Pancreas (tissue), 10 donors: ENCODE data around the gene OR13C3. TPM values are rescaled to one million over a fixed set of nuclear protein-coding genes. Genes with fewer than 3 reads are reported as not detected.

Source experiments
- ATAC-seq, 4 donors: fragments of 200-7000 bp; cut with Tn5 transposase; one replicate each; pipeline versions ENCODE4 v1.8.0 to v1.9.1; 2020; ENCODE audit warnings: mild to moderate bottlenecking in 4 of 4, moderate library complexity in 4 of 4
- DNase-seq, 6 donors: peaks; one replicate each; pipeline ENCODE4 v3.0.0-alpha.2; 2020
- FAIRE-seq: peaks from 2 replicates; lab custom pipeline; 2012; peaks lifted over from hg19 to GRCh38; lab: Jason Lieb, UNC
- H3K27ac ChIP-seq, 4 donors: fragments of 200-600 bp; sonication (generic); 1 replicate in 3 of 4; 2 replicates in 1 of 4; pipeline versions ENCODE4 v1.5.0 to v1.8.0; 2020
- H3K27me3 ChIP-seq, 4 donors: fragments of 200-600 bp; one replicate each; pipeline ENCODE4 v1.8.0; 2021
- H3K36me3 ChIP-seq, 3 donors: fragments of 200-600 bp; sonication (generic) in 1 of 3; one replicate each; pipeline versions ENCODE4 v1.5.0 to v1.8.0; 2020 to 2021
- H3K4me1 ChIP-seq, 3 donors: fragments of 200-600 bp; one replicate each; pipeline ENCODE4 v1.8.0; 2021
- H3K4me3 ChIP-seq, 4 donors: fragments of 200-600 bp; sonication (generic) in 2 of 4; one replicate each; pipeline versions ENCODE4 v1.5.0 to v1.8.0; 2020 to 2021
- H3K9me3 ChIP-seq, 4 donors: fragments of 200-600 bp; one replicate each; pipeline ENCODE4 v1.8.0; 2021
- WGBS, 2 donors: extraction: QIAGEN DNeasy Blood & Tissue Kit; methylation state at CpG; one replicate each; pipeline ENCODE4 v1.1.7; 2013; 5-methylcytosine and 5-hydroxymethylcytosine counted together
- intact Hi-C, 3 donors: fragments of 100-400 bp; cut with DNase I; formaldehyde crosslinking; loops; one replicate each; pipeline versions ENCODE4 v1.11.1 to v1.14.2; 2022
- polyA plus RNA-seq, 2 donors: library from polyadenylated mRNA; stranded (reverse); fragments of 200-250 nt; gene quantifications; one replicate each; pipeline ENCODE4 v1.2.3, GENCODE V29; 2013
- total RNA-seq, 6 donors: library from RNA; stranded (reverse); fragmentation: NEBNext Ultra II Directional in 4 of 6; extraction: Animal tissue kit (Norgen Biotek cat#: 25700) in 4 of 6; gene quantifications; one replicate each; pipeline versions ENCODE4 v1.2.1 to v1.2.4, GENCODE V29; 2021 to 2023
- TF ChIP-seq, protein P1 (sequence below), 4 donors: fragments of 200-600 bp; sonication (generic) in 3 of 4; IDR thresholded peaks; one replicate each; pipeline versions ENCODE4 v1.5.0 to v1.8.0; 2021; ENCODE audit warnings: antibody characterized with exemption in 4 of 4
- donor health status: healthy with polysubstance abuse.
- donor health status: DM: no; HTN: no; CAD: no; lungs with moderate emphysema.
- donor health status: DM: no; HTN: no; CAD: no.
- donor health status: control.
- donor health status: control.
- donor health status: Bipolar disorder and iron deficiency.
- donor health status: DM: yes; HTN: yes; CAD: no.
- donor health status: DM: no; HTN: no; CAD: no.
- donor health status: DM: no; HTN: no; CAD: no.
- donor health status: DM: yes; HTN: yes; CAD: no.

OR13C3 gene
- total and polyA plus RNA-seq, 8 donors = not detected

DNA sequence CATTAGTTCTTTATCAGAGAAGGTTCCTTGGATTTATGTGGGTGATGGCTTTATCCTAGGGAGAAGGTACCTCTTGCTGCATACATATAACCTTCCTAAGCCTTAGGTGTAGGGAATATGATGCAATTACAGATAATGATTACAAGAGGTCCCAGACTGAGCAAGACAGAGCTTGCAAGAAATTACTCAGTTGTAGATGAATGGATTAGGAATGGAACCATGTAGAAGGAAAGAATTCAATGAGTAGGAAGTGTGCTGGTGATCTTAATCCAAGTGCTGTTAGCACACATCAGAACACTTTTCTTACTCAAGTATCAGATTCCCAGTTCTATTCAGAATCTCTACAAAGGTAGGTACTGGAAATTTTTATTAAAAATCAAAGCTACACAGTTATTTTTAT lies 30.1 kb downstream of the OR13C3 start:
- DNase-seq (no peak), ATAC-seq (no peak), FAIRE-seq (no peak)
- intact Hi-C loops = no loop called here
- no peak overlapping the region for H3K4me3 ChIP-seq
- TF ChIP-seq, protein P1, sequence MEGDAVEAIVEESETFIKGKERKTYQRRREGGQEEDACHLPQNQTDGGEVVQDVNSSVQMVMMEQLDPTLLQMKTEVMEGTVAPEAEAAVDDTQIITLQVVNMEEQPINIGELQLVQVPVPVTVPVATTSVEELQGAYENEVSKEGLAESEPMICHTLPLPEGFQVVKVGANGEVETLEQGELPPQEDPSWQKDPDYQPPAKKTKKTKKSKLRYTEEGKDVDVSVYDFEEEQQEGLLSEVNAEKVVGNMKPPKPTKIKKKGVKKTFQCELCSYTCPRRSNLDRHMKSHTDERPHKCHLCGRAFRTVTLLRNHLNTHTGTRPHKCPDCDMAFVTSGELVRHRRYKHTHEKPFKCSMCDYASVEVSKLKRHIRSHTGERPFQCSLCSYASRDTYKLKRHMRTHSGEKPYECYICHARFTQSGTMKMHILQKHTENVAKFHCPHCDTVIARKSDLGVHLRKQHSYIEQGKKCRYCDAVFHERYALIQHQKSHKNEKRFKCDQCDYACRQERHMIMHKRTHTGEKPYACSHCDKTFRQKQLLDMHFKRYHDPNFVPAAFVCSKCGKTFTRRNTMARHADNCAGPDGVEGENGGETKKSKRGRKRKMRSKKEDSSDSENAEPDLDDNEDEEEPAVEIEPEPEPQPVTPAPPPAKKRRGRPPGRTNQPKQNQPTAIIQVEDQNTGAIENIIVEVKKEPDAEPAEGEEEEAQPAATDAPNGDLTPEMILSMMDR (IDR thresholded peaks at IDR 0.05) = no peak
- H3K4me1 ChIP-seq = no peaks in the 10 kb centered on the region
- no peaks in the 10 kb centered on the region for H3K9me3 ChIP-seq
- no peaks in the 10 kb centered on the region for H3K36me3 ChIP-seq
- H3K27ac ChIP-seq = no peak overlapping the region
- H3K27me3 ChIP-seq = no peaks in the 10 kb centered on the region

- H3K27me3 ChIP-seq = no peaks in the 10 kb centered on the region
- 84 to 86% methylated on average over 5 of the region's 5 CpGs for WGBS, 2 donors
- TF ChIP-seq, protein P1 (IDR thresholded peaks at IDR 0.05) = no peak
Observed at GRCh38 chr9:104503963-104504362, 32.7 kb downstream of the OR13C3 start, which contains the start of gene OR13F1. TSS of gene OR13F1 (plus strand) at chr9:104504263. CDS start at chr9:104504263, 0 bp downstream.

DNA sequence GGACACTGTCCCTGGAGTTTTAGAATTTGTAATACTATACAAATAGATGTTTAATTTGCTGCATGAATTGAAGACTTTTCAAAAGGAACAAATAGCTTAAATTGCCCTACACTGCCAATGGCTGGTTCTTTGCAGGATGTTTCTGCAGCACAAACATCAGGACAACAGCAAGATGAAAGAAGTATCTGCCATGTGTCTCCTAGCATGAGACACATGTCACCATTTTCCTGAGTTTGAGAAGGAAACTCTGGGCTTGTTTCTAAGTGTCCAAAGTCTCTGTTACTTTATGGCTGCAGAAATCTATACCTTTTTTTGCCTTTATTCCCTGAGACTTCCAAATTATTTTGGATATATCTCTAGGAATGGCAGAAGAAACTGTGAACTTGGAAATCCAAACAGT lies 33.2 kb downstream of the OR13C3 start:
- no peak for FAIRE-seq
- no peaks in the 10 kb centered on the region for H3K9me3 ChIP-seq
- TF ChIP-seq, protein P1 (IDR thresholded peaks at IDR 0.05) = no peak
- no peak overlapping the region for H3K27ac ChIP-seq
- H3K36me3 ChIP-seq = no peaks in the 10 kb centered on the region
- no peaks in the 10 kb centered on the region for H3K27me3 ChIP-seq
- no peak for ATAC-seq
- DNase-seq = no peak
- no peak overlapping the region for H3K4me3 ChIP-seq
- intact Hi-C loops = no loop called here
- H3K4me1 ChIP-seq = no peaks in the 10 kb centered on the region

More at GRCh38 chr9:104503963-104504362, 32.7 kb downstream of the OR13C3 start, which contains the start of gene OR13F1:
- ATAC-seq (no peak), FAIRE-seq (no peak), DNase-seq (no peak)
- no peaks in the 10 kb centered on the region for H3K9me3 ChIP-seq
- H3K36me3 ChIP-seq = no peaks in the 10 kb centered on the region
- intact Hi-C loops = no loop called here
- no peaks in the 10 kb centered on the region for H3K4me1 ChIP-seq
- H3K27ac ChIP-seq = no peak within 1 kb of the TSS
- H3K4me3 ChIP-seq = no peak within 1 kb of the TSS

GRCh38 chr9:104494808-104495207 lies 41.8 kb downstream of the OR13C3 start:
- Histone ChIP-seq H3K27me3 (no peaks in the 10 kb centered on the region), H3K36me3 (no peaks in the 10 kb centered on the region), H3K4me3 (no peak overlapping the region), H3K4me1 (no peaks in the 10 kb centered on the region), H3K27ac (no peak overlapping the region), H3K9me3 (no peaks in the 10 kb centered on the region)
- whole genome bisulfite sequencing, 2 donors = 54 to 57% methylated on average over 3 of the region's 3 CpGs
- DNase-seq (no peak), ATAC-seq (no peak), FAIRE-seq (no peak)
- TF ChIP-seq, protein P1 (IDR thresholded peaks at IDR 0.05) = no peak
- intact Hi-C loops = no loop called here

Other genes starting within 250 kb of the OR13C3 start
- not detected for gene OR13F1, start 32.6 kb downstream of the OR13C3 start, total RNA-seq
- not detected for gene OR13F1, start 32.6 kb downstream of the OR13C3 start, polyA plus RNA-seq
- not detected for gene OR13C4, start 9.6 kb downstream of the OR13C3 start, total RNA-seq
- gene OR13C4, start 9.6 kb downstream of the OR13C3 start, polyA plus RNA-seq = not detected
- gene OR13C8, start 32.3 kb upstream of the OR13C3 start, total RNA-seq = not detected
- not detected for gene OR13C8, start 32.3 kb upstream of the OR13C3 start, polyA plus RNA-seq
- not detected for gene OR13C5, start 62.6 kb upstream of the OR13C3 start, total RNA-seq
- not detected for gene OR13C5, start 62.6 kb upstream of the OR13C3 start, polyA plus RNA-seq
- not detected for gene OR13C2, start 68.8 kb upstream of the OR13C3 start, total RNA-seq
- under 1 TPM in 1 of 2 donors, not detected in 1; 0.12 TPM for gene OR13C2, start 68.8 kb upstream of the OR13C3 start, polyA plus RNA-seq
- not detected for gene OR13C9, start 81.3 kb upstream of the OR13C3 start, total RNA-seq
- gene OR13C9, start 81.3 kb upstream of the OR13C3 start, polyA plus RNA-seq = not detected
- gene OR13D1, start 157.7 kb upstream of the OR13C3 start, total RNA-seq = not detected
- gene OR13D1, start 157.7 kb upstream of the OR13C3 start, polyA plus RNA-seq = not detected
- 10 to 100 TPM in 2 of 6 donors, 1 to 10 TPM in 4; 4.1 to 13.4 (median 7.3) TPM for gene NIPSNAP3A, start 210.8 kb upstream of the OR13C3 start, total RNA-seq
- gene NIPSNAP3A, start 210.8 kb upstream of the OR13C3 start, polyA plus RNA-seq = 10 to 100 TPM in 1 of 2 donors, 1 to 10 TPM in 1; 7.4 to 22.9 TPM
- 1 to 10 TPM; 1.3 to 2.4 (median 1.9) TPM for gene NIPSNAP3B, start 227.3 kb upstream of the OR13C3 start, total RNA-seq
- 1 to 10 TPM; 2.4 to 4.3 TPM for gene NIPSNAP3B, start 227.3 kb upstream of the OR13C3 start, polyA plus RNA-seq